GM12878 (cell line): ENCODE data around the gene CLDN9. TPM values are rescaled to one million over a fixed set of nuclear protein-coding genes. Genes with fewer than 3 reads are reported as not detected.

Source experiments
- ATAC-seq: fragments of 200-7000 bp; cut with Tn5 transposase; 3 replicates; pipeline ENCODE4 v1.9.1; 2020; ENCODE audit warnings: mild to moderate bottlenecking, moderate library complexity
- BruUV-seq: library from RNA; stranded (reverse); fragments of 400-500 nt; replicated peaks from 2 replicates; lab custom pipeline; 2021; lab: Mats Ljungman, UMichigan
- CTCF ChIA-PET: fragments of 300-600 bp; sonication (Branson Sonifier 250); formaldehyde crosslinking; extraction: SDS; loops from one replicate; lab custom pipeline; 2021; ENCODE audit warnings: inconsistent platforms; lab: Yijun Ruan, JAX
- POLR2A ChIA-PET: fragments of 350-600 bp; formaldehyde crosslinking; extraction: SDS; loops from one replicate; lab custom pipeline; 2021; ENCODE audit warnings: inconsistent platforms; lab: Charles Lee
- RAD21 ChIA-PET: fragments of 300-600 bp; sonication (Branson Sonifier 250); formaldehyde crosslinking; loops from one replicate; lab custom pipeline; 2023; ENCODE audit warnings: antibody characterized with exemption; ENCODE audit not compliant: unreplicated experiment; lab: Charles Lee
- SMC1A ChIA-PET: fragments of 300-600 bp; sonication (Branson Sonifier 250); formaldehyde crosslinking; loops from one replicate; lab custom pipeline; 2023; ENCODE audit not compliant: unreplicated experiment, uncharacterized antibody; lab: Charles Lee
- DNase-seq: peaks from one replicate; pipeline ENCODE4 v3.0.0-alpha.2; 2011; ENCODE audit warnings: low read depth, low spot score
- FAIRE-seq: peaks from 3 replicates; lab custom pipeline; 2011; peaks lifted over from hg19 to GRCh38; lab: Jason Lieb, UNC
- H2AFZ ChIP-seq: 2 replicates; pipeline ENCODE4 v1.6.0; 2011; ENCODE audit warnings: low read depth, low read length, control low read depth; ENCODE audit not compliant: control insufficient read depth
- H3K27ac ChIP-seq: 2 replicates; pipeline ENCODE4 v1.5.1; 2011; ENCODE audit warnings: control low read depth; ENCODE audit not compliant: control insufficient read depth, insufficient read depth
- H3K27me3 ChIP-seq, 2 experiments: replicated peaks in 1 of 2; 2 replicates each; pipeline versions ENCODE4 v1.6.0 to v1.6.1; 2011; ENCODE audit warnings: low read length in 1 of 2; ENCODE audit not compliant: control insufficient read depth in 2 of 2, insufficient read depth in 2 of 2
- H3K36me3 ChIP-seq, 2 experiments: 2 replicates each; pipeline ENCODE4 v1.5.1; 2011; ENCODE audit warnings: low read length in 1 of 2; ENCODE audit not compliant: control insufficient read depth in 2 of 2, insufficient read depth in 2 of 2
- H3K4me1 ChIP-seq: 2 replicates; pipeline ENCODE4 v1.6.1; 2011; ENCODE audit warnings: mild to moderate bottlenecking, low read length, moderate library complexity, mixed read lengths; ENCODE audit not compliant: control insufficient read depth, insufficient read depth
- H3K4me2 ChIP-seq: 2 replicates; pipeline ENCODE4 v1.6.0; 2011; ENCODE audit warnings: control low read depth; ENCODE audit not compliant: control insufficient read depth, insufficient read depth
- H3K4me3 ChIP-seq: fragments of 200-600 bp; sonication (generic); 2 replicates; pipeline ENCODE4 v1.5.1; 2016
- H3K79me2 ChIP-seq: 2 replicates; pipeline ENCODE4 v1.6.0; 2011; ENCODE audit warnings: low read length; ENCODE audit not compliant: control insufficient read depth, insufficient read depth
- H3K9ac ChIP-seq: 2 replicates; pipeline ENCODE4 v1.8.0; 2011; ENCODE audit warnings: low read length, control low read depth, mixed read lengths; ENCODE audit not compliant: control insufficient read depth, insufficient read depth
- H3K9me3 ChIP-seq: replicated peaks from 3 replicates; pipeline ENCODE4 v1.5.1; 2011; ENCODE audit warnings: mild to moderate bottlenecking, low read length; ENCODE audit not compliant: control insufficient read depth, insufficient read depth
- H4K20me1 ChIP-seq: 2 replicates; pipeline ENCODE4 v1.6.0; 2011; ENCODE audit not compliant: control insufficient read depth, insufficient read depth
- ATF7 ChIP-seq: fragments of 450-650 bp; IDR thresholded peaks from 2 replicates; pipeline ENCODE4 v1.6.1; 2016; ENCODE audit warnings: low read depth, mild to moderate bottlenecking
- BCL11A ChIP-seq: IDR thresholded peaks from 2 replicates; pipeline ENCODE4 v1.6.1; 2011; ENCODE audit warnings: low read depth, low read length
- CBFB ChIP-seq: IDR thresholded peaks from 2 replicates; pipeline ENCODE4 v1.6.1; 2016; ENCODE audit warnings: antibody characterized with exemption, low read depth
- CHD1 ChIP-seq: IDR thresholded peaks from 2 replicates; pipeline ENCODE4 v1.6.1; 2012; ENCODE audit warnings: low read depth, low read length, improper control_type of control experiment
- ETV6 ChIP-seq, 2 experiments: fragments of 450-650 bp in 1 of 2; IDR thresholded peaks in 1 of 2; conservative IDR thresholded peaks in 1 of 2; 2 replicates each; pipeline ENCODE4 v1.6.1; 2014; ENCODE audit warnings: antibody characterized with exemption in 1 of 2, borderline replicate concordance in 1 of 2, low read depth in 1 of 2, mild to moderate bottlenecking in 1 of 2, moderate library complexity in 1 of 2
- HDAC2 ChIP-seq: fragments of 200-600 bp; sonication (generic); IDR thresholded peaks from 2 replicates; pipeline ENCODE4 v1.6.1; 2017
- HDGF ChIP-seq: fragments of 450-650 bp; IDR thresholded peaks from 2 replicates; pipeline ENCODE4 v1.6.1; 2016; ENCODE audit warnings: antibody characterized with exemption
- KDM1A ChIP-seq: fragments of 200-600 bp; sonication (generic); IDR thresholded peaks from 2 replicates; pipeline ENCODE4 v1.6.1; 2016; ENCODE audit warnings: borderline replicate concordance
- MXI1 ChIP-seq: fragments of 150-350 bp; IDR thresholded peaks from 2 replicates; pipeline ENCODE4 v1.6.1; 2011; ENCODE audit warnings: low read depth, mild to moderate bottlenecking, inconsistent platforms, low read length, improper control_type of control experiment
- NFIC ChIP-seq: IDR thresholded peaks from 2 replicates; pipeline ENCODE4 v1.6.1; 2012; ENCODE audit warnings: low read depth, mild to moderate bottlenecking, inconsistent platforms, low read length, moderate library complexity
- PAX8 ChIP-seq: fragments of 450-650 bp; IDR thresholded peaks from 2 replicates; pipeline ENCODE4 v1.6.1; 2017; ENCODE audit warnings: mild to moderate bottlenecking, moderate library complexity
- RAD21 ChIP-seq: IDR thresholded peaks from 2 replicates; pipeline ENCODE4 v1.6.1; 2011; ENCODE audit warnings: mild to moderate bottlenecking, low read depth, low read length, moderate library complexity; ENCODE audit not compliant: insufficient read depth
- RBBP5 ChIP-seq: fragments of 200-600 bp; sonication (generic); conservative IDR thresholded peaks from 2 replicates; pipeline ENCODE4 v1.6.1; 2016
- SIN3A ChIP-seq: IDR thresholded peaks from 2 replicates; pipeline ENCODE4 v1.6.1; 2012; ENCODE audit warnings: low read depth, low read length, improper control_type of control experiment
- SP1 ChIP-seq: IDR thresholded peaks from one replicate; pipeline ENCODE4 v1.6.1; 2011; ENCODE audit warnings: low read depth, low read length
- SUZ12 ChIP-seq: fragments of 200-600 bp; sonication (generic); IDR thresholded peaks from one replicate; pipeline ENCODE4 v1.6.1; 2018; ENCODE audit warnings: antibody characterized with exemption, mild to moderate bottlenecking; ENCODE audit not compliant: unreplicated experiment
- TAF1 ChIP-seq: IDR thresholded peaks from 2 replicates; pipeline ENCODE4 v1.6.1; 2011; ENCODE audit warnings: mild to moderate bottlenecking, low read depth, low read length, borderline replicate concordance
- YY1 ChIP-seq: IDR thresholded peaks from 2 replicates; pipeline ENCODE4 v1.6.1; 2011; ENCODE audit warnings: low read depth, mild to moderate bottlenecking, low read length
- ZNF622 ChIP-seq: fragments of 450-650 bp; IDR thresholded peaks from 2 replicates; pipeline ENCODE4 v1.6.1; 2017; ENCODE audit warnings: mild to moderate bottlenecking, inconsistent platforms
- ZZZ3 ChIP-seq: IDR thresholded peaks from 2 replicates; pipeline ENCODE4 v1.6.1; 2011; ENCODE audit warnings: low read depth; ENCODE audit not compliant: control insufficient read depth, insufficient read length
- WGBS: methylation state at CpG from one replicate; pipeline ENCODE4 v1.1.6; 2016; ENCODE audit warnings: low lambda C conversion rate; ENCODE audit not compliant: insufficient replicate concordance, insufficient coverage; ENCODE audit errors: missing lambda C conversion rate; 5-methylcytosine and 5-hydroxymethylcytosine counted together
- in situ Hi-C: fragments of 300-500 bp; cut with MboI; formaldehyde crosslinking; loops from 9 replicates; pipeline ENCODE4 v1.14.3; 2018; ENCODE audit warnings: mixed read lengths
- intact Hi-C: fragments of 100-400 bp; cut with micrococcal nuclease; formaldehyde crosslinking; loops from one replicate; pipeline ENCODE4 v1.14.2; 2022; ENCODE audit not compliant: unreplicated experiment
- polyA plus RNA-seq, 11 experiments: library from polyadenylated mRNA; depleted of rRNA in 4 of 11; unstranded in 6 of 11; stranded (reverse) in 5 of 11; fragments of >200 nt; fragmentation: Nextera tagmentation in 4 of 11; fragmentation: Illumina TruSeq in 1 of 11; extraction: Ambion mirVana in 4 of 11; extraction: Trizol in 1 of 11; gene quantifications; 1 replicate in 1 of 11; 2 replicates in 10 of 11; pipeline versions ENCODE4 v1.2.1 to v1.2.3, GENCODE V29; 2011 to 2016; ENCODE audit warnings: inconsistent platforms in 2 of 11, missing spikeins in 2 of 11, low read depth in 1 of 11
- total RNA-seq, 4 experiments: library from RNA; depleted of rRNA in 3 of 4; stranded (reverse); fragments of >200 nt in 3 of 4; fragmentation: Illumina TruSeq in 1 of 4; extraction: Trizol in 1 of 4; gene quantifications; 2 replicates each; pipeline versions ENCODE4 v1.2.1 to v1.2.3, GENCODE V29; 2013 to 2021
- TF ChIP-seq, protein P1 (sequence below): fragments of 450-650 bp; IDR thresholded peaks from 2 replicates; pipeline ENCODE4 v1.6.1; 2016; ENCODE audit warnings: mild to moderate bottlenecking
- TF ChIP-seq, protein P2 (sequence below): fragments of 450-650 bp; IDR thresholded peaks from 2 replicates; pipeline ENCODE4 v1.6.1; 2016; ENCODE audit warnings: mild to moderate bottlenecking

Gene CLDN9
- total and polyA plus RNA-seq, 10 of the 15 experiments (the other 5 are each of a cell fraction or from before 2014, with no cell fraction given), result not detected

DNA sequence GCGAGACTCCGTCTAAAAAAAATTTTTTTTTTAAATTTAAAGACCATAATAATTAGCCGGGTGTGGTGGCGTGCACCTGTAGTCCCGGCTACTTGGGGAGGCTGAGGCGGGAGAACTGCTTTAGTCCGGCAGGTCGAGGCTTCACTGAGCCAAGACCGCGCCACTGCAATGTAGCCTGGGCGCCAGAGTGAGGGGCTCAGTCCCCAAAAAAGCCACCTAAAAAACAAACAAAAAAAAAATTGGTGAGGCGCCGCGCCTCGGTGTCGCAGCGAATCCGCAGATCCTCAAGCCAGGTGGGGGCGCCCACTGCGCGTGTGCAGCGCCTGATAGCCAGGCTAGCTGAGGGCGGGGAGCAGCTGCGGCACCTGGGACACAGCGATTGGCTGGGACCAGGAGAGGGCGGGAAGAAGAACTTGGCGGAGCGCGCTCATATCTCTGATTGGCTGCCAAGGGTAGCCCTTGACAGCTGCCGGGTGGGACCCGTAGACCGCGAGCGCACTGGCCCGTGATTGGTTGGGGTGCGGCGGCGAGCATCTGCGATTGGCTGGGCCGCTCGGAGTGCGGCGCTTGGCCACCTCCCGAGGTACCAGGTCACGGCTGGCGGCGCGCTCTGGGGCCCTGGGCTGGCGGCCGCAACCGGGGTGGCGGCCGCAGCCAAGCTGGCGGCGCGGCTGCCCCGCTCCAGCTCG lies 9.0 kb upstream of the CLDN9 start:
- no peaks in the 10 kb centered on the region for H3K36me3 ChIP-seq
- ChIA-PET CTCF (interaction anchor here (0.6 to 11.3 kb wide), 17 partner anchors 22 to 646 kb away, joined by 3 to 421 read pairs (median 4); partner anchors contain the start of genes CLDN6, HCFC1R1, IL32 and MMP25), RAD21 (interaction anchor here (0.6 to 3.8 kb wide), 9 partner anchors 17 to 1038 kb away, joined by 3 to 94 read pairs (median 4); partner anchors contain the start of genes HCFC1R1, PKMYT1, THOC6 and TNFRSF12A), POLR2A (interaction anchor here (1.0 to 1.6 kb wide), 3 partner anchors 20 to 24 kb away, joined by 3 to 7 read pairs (median 4); partner anchors contain the start of genes HCFC1R1 and THOC6), SMC1A (interaction anchor here (0.6 to 7.2 kb wide), 6 partner anchors 13 to 1654 kb away, joined by 3 to 91 read pairs (median 4); partner anchors contain the start of genes HCFC1R1 and THOC6)
- intact Hi-C loops, result loop anchor here (1.0 kb wide), 1 partner anchor 25 kb away; no protein-coding TSS in a partner anchor
- H4K20me1 ChIP-seq, result no peaks in the 10 kb centered on the region
- no peaks in the 10 kb centered on the region for H3K79me2 ChIP-seq
- DNase-seq (peak; percentile 97), ATAC-seq (peak; percentile 100), FAIRE-seq (peak; percentile 99)
- H3K27ac ChIP-seq, result no peak overlapping the region
- H2AFZ ChIP-seq, result no peak overlapping the region
- no peak overlapping the region for H3K4me3 ChIP-seq
- H3K4me1 ChIP-seq, result peaks cover 17% of the 10 kb centered on the region
- BruUV-seq, result no TSS peak
- H3K27me3 ChIP-seq, result peaks cover 0 to 7% of the 10 kb centered on the region in 2 experiments; a peak in 3 of 4 replicates
- in situ Hi-C loops, result no loop called here
- 12% methylated on average over 51 of the region's 58 CpGs for WGBS
- H3K9me3 ChIP-seq, result no peaks in the 10 kb centered on the region
- H3K4me2 ChIP-seq, result no peak overlapping the region; the same call in 1 of the 2 replicates
- H3K9ac ChIP-seq, result no peak overlapping the region
- TF ChIP-seq YY1, result peak; percentile 15; the same call in 1 of the 2 replicates
- peak; percentile 88 for TF ChIP-seq CBFB
- TF ChIP-seq HDGF, result peak; percentile 86; the same call in 1 of the 2 replicates
- no peak for TF ChIP-seq KDM1A
- TF ChIP-seq, protein P1, sequence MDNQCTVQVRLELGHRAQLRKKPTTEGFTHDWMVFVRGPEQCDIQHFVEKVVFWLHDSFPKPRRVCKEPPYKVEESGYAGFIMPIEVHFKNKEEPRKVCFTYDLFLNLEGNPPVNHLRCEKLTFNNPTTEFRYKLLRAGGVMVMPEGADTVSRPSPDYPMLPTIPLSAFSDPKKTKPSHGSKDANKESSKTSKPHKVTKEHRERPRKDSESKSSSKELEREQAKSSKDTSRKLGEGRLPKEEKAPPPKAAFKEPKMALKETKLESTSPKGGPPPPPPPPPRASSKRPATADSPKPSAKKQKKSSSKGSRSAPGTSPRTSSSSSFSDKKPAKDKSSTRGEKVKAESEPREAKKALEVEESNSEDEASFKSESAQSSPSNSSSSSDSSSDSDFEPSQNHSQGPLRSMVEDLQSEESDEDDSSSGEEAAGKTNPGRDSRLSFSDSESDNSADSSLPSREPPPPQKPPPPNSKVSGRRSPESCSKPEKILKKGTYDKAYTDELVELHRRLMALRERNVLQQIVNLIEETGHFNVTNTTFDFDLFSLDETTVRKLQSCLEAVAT, result peak; percentile 51; the same call in 1 of the 2 replicates
- no peak for TF ChIP-seq RBBP5
- no peak for TF ChIP-seq MXI1
- TF ChIP-seq, protein P2, sequence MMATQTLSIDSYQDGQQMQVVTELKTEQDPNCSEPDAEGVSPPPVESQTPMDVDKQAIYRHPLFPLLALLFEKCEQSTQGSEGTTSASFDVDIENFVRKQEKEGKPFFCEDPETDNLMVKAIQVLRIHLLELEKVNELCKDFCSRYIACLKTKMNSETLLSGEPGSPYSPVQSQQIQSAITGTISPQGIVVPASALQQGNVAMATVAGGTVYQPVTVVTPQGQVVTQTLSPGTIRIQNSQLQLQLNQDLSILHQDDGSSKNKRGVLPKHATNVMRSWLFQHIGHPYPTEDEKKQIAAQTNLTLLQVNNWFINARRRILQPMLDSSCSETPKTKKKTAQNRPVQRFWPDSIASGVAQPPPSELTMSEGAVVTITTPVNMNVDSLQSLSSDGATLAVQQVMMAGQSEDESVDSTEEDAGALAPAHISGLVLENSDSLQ, result peak; percentile 97
- TF ChIP-seq NFIC, result no peak
- no peak for TF ChIP-seq ZZZ3
- no peak for TF ChIP-seq ETV6 (conservative IDR thresholded peaks at IDR 0.05 in 1 of 2, IDR thresholded peaks at IDR 0.05 in 1 of 2; ENCODE audit: borderline replicate concordance in 1 of 2, low read depth in 1 of 2)
- TF ChIP-seq SP1, result peak; percentile 99
- no peak for TF ChIP-seq CHD1
- no peak for TF ChIP-seq HDAC2
- TF ChIP-seq ATF7, result no peak
- TF ChIP-seq RAD21, result peak; percentile 71
- no peak for TF ChIP-seq SUZ12
- no peak for TF ChIP-seq PAX8
- peak; percentile 60; the same call in 1 of the 2 replicates for TF ChIP-seq SIN3A
- TF ChIP-seq ZNF622, result no peak
- TF ChIP-seq TAF1, result no peak
- TF ChIP-seq BCL11A, result no peak
